H9 (cell line): ENCODE data around the gene SLC2A9. TPM values are rescaled to one million over a fixed set of nuclear protein-coding genes. Genes with fewer than 3 reads are reported as not detected.
"Not testable (repeated sequence)": the region's sequence is repeated elsewhere in the genome, so short reads cannot be mapped to it uniquely, and the experiment has no call there.

ENCODE experiments used
- DNase-seq: peaks from one replicate; pipeline ENCODE4 v3.0.0-alpha.2; 2017
- H2AFZ ChIP-seq: one replicate; pipeline ENCODE4 v1.6.1; 2013; ENCODE audit warnings: mild to moderate bottlenecking, low read length, control low read depth, moderate library complexity
- H2AK5ac ChIP-seq: 2 replicates; pipeline ENCODE4 v1.6.1; 2013; ENCODE audit warnings: low read length, control low read depth, mixed read lengths; ENCODE audit not compliant: insufficient read length
- H2BK120ac ChIP-seq: one replicate; pipeline ENCODE4 v1.6.1; 2013; ENCODE audit warnings: low read depth, mild to moderate bottlenecking, low read length, control low read depth, inconsistent platforms; ENCODE audit not compliant: poor library complexity, severe bottlenecking
- H2BK12ac ChIP-seq: 2 replicates; pipeline ENCODE4 v1.6.1; 2013; ENCODE audit warnings: low read length, control low read depth, mixed read lengths, low read depth; ENCODE audit not compliant: insufficient read length
- H2BK15ac ChIP-seq: 2 replicates; pipeline ENCODE4 v1.6.1; 2013; ENCODE audit warnings: low read depth, low read length, control low read depth
- H2BK20ac ChIP-seq: one replicate; pipeline ENCODE4 v1.6.1; 2013; ENCODE audit warnings: low read depth, mild to moderate bottlenecking, low read length, control low read depth, inconsistent platforms; ENCODE audit not compliant: poor library complexity, severe bottlenecking
- H2BK5ac ChIP-seq: 2 replicates; pipeline ENCODE4 v1.6.1; 2013; ENCODE audit warnings: low read length, control low read depth, mixed read lengths; ENCODE audit not compliant: insufficient read length
- H3K14ac ChIP-seq: 2 replicates; pipeline ENCODE4 v1.6.1; 2013; ENCODE audit warnings: low read length, control low read depth; ENCODE audit not compliant: insufficient read depth
- H3K18ac ChIP-seq: 2 replicates; pipeline ENCODE4 v1.6.1; 2013; ENCODE audit warnings: low read depth, mild to moderate bottlenecking, mixed read lengths, low read length, control low read depth; ENCODE audit not compliant: insufficient read length
- H3K23ac ChIP-seq: 2 replicates; pipeline ENCODE4 v1.6.1; 2013; ENCODE audit warnings: low read length, control low read depth, mixed read lengths, low read depth; ENCODE audit not compliant: insufficient read length
- H3K23me2 ChIP-seq: 2 replicates; pipeline ENCODE4 v1.6.1; 2013; ENCODE audit warnings: low read depth, mild to moderate bottlenecking, mixed read lengths, low read length, control low read depth; ENCODE audit not compliant: insufficient read length, poor library complexity, severe bottlenecking
- H3K27ac ChIP-seq: 2 replicates; pipeline ENCODE4 v1.5.1; 2013; ENCODE audit warnings: low read length, control low read depth, mixed read lengths, low read depth; ENCODE audit not compliant: insufficient read length
- H3K27me3 ChIP-seq: 2 replicates; pipeline ENCODE4 v1.6.1; 2013; ENCODE audit warnings: low read length, control low read depth, inconsistent platforms; ENCODE audit not compliant: insufficient read depth
- H3K4ac ChIP-seq: 2 replicates; pipeline ENCODE4 v1.6.1; 2013; ENCODE audit warnings: low read depth, mild to moderate bottlenecking, control low read depth, inconsistent platforms, low read length, moderate library complexity
- H3K4me1 ChIP-seq: 2 replicates; pipeline ENCODE4 v1.6.1; 2013; ENCODE audit warnings: low read length, control low read depth, inconsistent platforms; ENCODE audit not compliant: insufficient read depth
- H3K4me2 ChIP-seq: 2 replicates; pipeline ENCODE4 v1.6.1; 2013; ENCODE audit warnings: low read length, control low read depth, mixed read lengths; ENCODE audit not compliant: insufficient read length, insufficient read depth
- H3K56ac ChIP-seq: 2 replicates; pipeline ENCODE4 v1.6.1; 2013; ENCODE audit warnings: low read depth, mild to moderate bottlenecking, mixed read lengths, low read length, control low read depth; ENCODE audit not compliant: insufficient read length
- H3K79me1 ChIP-seq: 2 replicates; pipeline ENCODE4 v1.6.1; 2013; ENCODE audit warnings: low read depth, mild to moderate bottlenecking, moderate library complexity, low read length, control low read depth, inconsistent platforms; ENCODE audit not compliant: insufficient read depth, poor library complexity, severe bottlenecking
- H3K79me2 ChIP-seq: 2 replicates; pipeline ENCODE4 v1.6.1; 2013; ENCODE audit warnings: low read length, control low read depth, inconsistent platforms; ENCODE audit not compliant: insufficient read depth
- H3K9ac ChIP-seq: 2 replicates; pipeline ENCODE4 v1.6.1; 2013; ENCODE audit warnings: low read length, control low read depth, mixed read lengths; ENCODE audit not compliant: insufficient read length; ENCODE audit errors: extremely low read depth
- H3K9me3 ChIP-seq: one replicate; pipeline ENCODE4 v1.6.1; 2013; ENCODE audit warnings: low read depth, low read length, inconsistent platforms; ENCODE audit not compliant: control insufficient read depth
- H3T11ph ChIP-seq: one replicate; pipeline ENCODE4 v1.6.1; 2013; ENCODE audit warnings: mild to moderate bottlenecking, low read length, control low read depth, inconsistent platforms
- H4K20me1 ChIP-seq: one replicate; pipeline ENCODE4 v1.6.1; 2013; ENCODE audit not compliant: control insufficient read depth, insufficient read length, insufficient read depth
- H4K5ac ChIP-seq: 2 replicates; pipeline ENCODE4 v1.6.1; 2013; ENCODE audit warnings: low read depth, mild to moderate bottlenecking, mixed read lengths, low read length, control low read depth; ENCODE audit not compliant: insufficient read length
- H4K8ac ChIP-seq: replicated peaks from 2 replicates; pipeline ENCODE4 v1.6.1; 2013; ENCODE audit warnings: low read length, control low read depth, mixed read lengths, low read depth; ENCODE audit not compliant: insufficient read length
- H4K91ac ChIP-seq: 2 replicates; pipeline ENCODE4 v1.6.1; 2013; ENCODE audit warnings: low read depth, mild to moderate bottlenecking, moderate library complexity, mixed read lengths, low read length, control low read depth; ENCODE audit not compliant: insufficient read length
- H3K27ac Mint-ChIP-seq, 3 experiments: 2 replicates in 2 of 3; 3 replicates in 1 of 3; pipeline ENCODE4 v1.8.0; 2020 to 2021; ENCODE audit warnings: mixed read lengths in 3 of 3, mild to moderate bottlenecking in 1 of 3, moderate library complexity in 1 of 3
- H3K27me3 Mint-ChIP-seq: 2 replicates; pipeline ENCODE4 v1.8.0; 2021; ENCODE audit warnings: low read depth, mild to moderate bottlenecking, moderate library complexity, mixed read lengths
- H3K36me3 Mint-ChIP-seq, 3 experiments: 2 replicates in 2 of 3; 3 replicates in 1 of 3; pipeline ENCODE4 v1.8.0; 2020 to 2021; ENCODE audit warnings: low read depth in 3 of 3, mixed read lengths in 3 of 3; ENCODE audit not compliant: insufficient read depth in 1 of 3
- H3K4me1 Mint-ChIP-seq, 2 experiments: 2 replicates each; pipeline ENCODE4 v1.8.0; 2020; ENCODE audit warnings: mixed read lengths in 2 of 2
- H3K4me3 Mint-ChIP-seq, 2 experiments: 2 replicates in 1 of 2; 3 replicates in 1 of 2; pipeline ENCODE4 v1.8.0; 2020 to 2021; ENCODE audit warnings: mild to moderate bottlenecking in 2 of 2, mixed read lengths in 2 of 2, moderate library complexity in 1 of 2
- H3K9me3 Mint-ChIP-seq, 2 experiments: 2 replicates in 1 of 2; 3 replicates in 1 of 2; pipeline ENCODE4 v1.8.0; 2020; ENCODE audit warnings: mild to moderate bottlenecking in 2 of 2, mixed read lengths in 2 of 2, moderate library complexity in 1 of 2
- CTCF ChIP-seq: fragments of 200-600 bp; sonication (generic); conservative IDR thresholded peaks from 3 replicates; pipeline ENCODE4 v1.8.0; 2021; ENCODE audit warnings: antibody characterized with exemption, mild to moderate bottlenecking
- WGBS: extraction: QIAGEN DNeasy Blood & Tissue Kit; methylation state at CpG from one replicate; pipeline ENCODE4 v1.1.7; 2013; ENCODE audit warnings: missing lambda C conversion rate, low lambda C conversion rate, mixed read lengths; ENCODE audit not compliant: insufficient read length; ENCODE audit errors: extremely low coverage; 5-methylcytosine and 5-hydroxymethylcytosine counted together
- total RNA-seq: library from RNA; stranded (reverse); gene quantifications from 2 replicates; pipeline ENCODE4 v1.2.1, GENCODE V29; 2021

The SLC2A9 gene
- total RNA-seq, 1 experiment from 2014 or later, result 0.79 TPM

- Histone ChIP-seq H3K4me1 (no peaks in the 10 kb centered on the region), H3K9ac (no peak overlapping the region), H2BK12ac (no peak overlapping the region), H3K14ac (no peak overlapping the region), H3K23ac (no peak overlapping the region), H3K4ac (no peak overlapping the region), H4K91ac (no peak overlapping the region), H4K5ac (no peak overlapping the region), H2BK5ac (no peak overlapping the region), H3K23me2 (no peaks in the 10 kb centered on the region), H2BK15ac (no peak overlapping the region), H3K27me3 (no peaks in the 10 kb centered on the region), H2AK5ac (no peak overlapping the region), H2AFZ (no peak overlapping the region), H3K56ac (no peak overlapping the region), H3K27ac (no peak overlapping the region), H2BK20ac (no peak overlapping the region), H3K9me3 (no peaks in the 10 kb centered on the region), H2BK120ac (no peak overlapping the region), H3K79me1 (no peaks in the 10 kb centered on the region), H4K20me1 (no peaks in the 10 kb centered on the region), H3K18ac (no peak overlapping the region), H3T11ph (no peak overlapping the region), H4K8ac (no peak overlapping the region), H3K79me2 (no peaks in the 10 kb centered on the region), H3K4me2 (no peak overlapping the region)
- Mint-ChIP-seq H3K4me3 (no peak overlapping the region), H3K36me3 (no peaks in the 10 kb centered on the region), H3K27me3 (peaks cover 13% of the 10 kb centered on the region), H3K9me3 (0 out of 5 replicates have a peak, but pooled peaks cover 0 to under 1% of the 10 kb centered on the region in 2 experiments), H3K4me1 (peaks cover 9 to 12% of the 10 kb centered on the region in 2 experiments), H3K27ac (no peak overlapping the region)
- no CpG with 5 or more reads among the region's 4 CpGs for WGBS
- no peak for TF ChIP-seq CTCF
- DNase-seq, result no peak
Observed at GRCh38 chr4:9800848-9801247, 220.4 kb downstream of the SLC2A9 start.

- not testable (repeated sequence) for H4K20me1 ChIP-seq, H4K8ac ChIP-seq, H3K27me3 ChIP-seq, H3K27ac Mint-ChIP-seq, H2BK12ac ChIP-seq, H3K23me2 ChIP-seq, H3K56ac ChIP-seq, H4K91ac ChIP-seq, H2BK20ac ChIP-seq, H2BK15ac ChIP-seq, H3K14ac ChIP-seq, H3K9me3 Mint-ChIP-seq, H2BK120ac ChIP-seq, H3K79me1 ChIP-seq, H3K9ac ChIP-seq, H3K18ac ChIP-seq, DNase-seq, H3K36me3 Mint-ChIP-seq, H3T11ph ChIP-seq, H3K27ac ChIP-seq, H3K23ac ChIP-seq, H4K5ac ChIP-seq, H3K4me3 Mint-ChIP-seq, H3K4ac ChIP-seq, H3K4me1 ChIP-seq, H3K79me2 ChIP-seq, H2AK5ac ChIP-seq, H3K4me2 ChIP-seq, H3K4me1 Mint-ChIP-seq, H2AFZ ChIP-seq, H3K9me3 ChIP-seq, H2BK5ac ChIP-seq
- WGBS, result no CpG with 5 or more reads among the region's 2 CpGs
- H3K27me3 Mint-ChIP-seq, result peaks cover 19% of the 10 kb centered on the region
Observed at GRCh38 chr4:9796641-9797040, 224.7 kb downstream of the SLC2A9 start.
